Measurements from ENCODE around the gene CPT2. TPM values are rescaled to one million over a fixed set of nuclear protein-coding genes. Genes with fewer than 3 reads are reported as not detected.

CPT2 gene
- total and polyA plus RNA-seq, 2 experiments from 2014 or later, result 15.2 to 16.2 TPM

DNA sequence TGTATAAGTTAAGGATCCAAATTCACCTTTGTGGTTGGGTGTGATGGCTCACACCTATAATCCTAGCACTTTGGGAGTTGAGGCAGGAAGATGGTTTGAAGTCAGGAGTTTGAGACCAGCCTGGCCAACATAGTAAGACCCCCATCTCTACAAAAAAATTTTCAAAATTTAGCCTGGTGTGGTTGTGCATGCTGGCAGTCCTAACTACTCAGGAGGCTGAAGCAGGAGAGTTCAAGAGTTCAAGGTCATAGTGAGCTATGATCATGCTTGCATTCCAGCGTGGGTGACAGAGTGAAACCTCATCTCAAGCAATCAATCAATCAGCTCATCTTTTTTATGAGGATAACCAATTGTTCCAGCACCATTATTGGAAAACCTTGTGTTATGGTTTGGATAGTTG lies 37.7 kb upstream of the CPT2 start:
- Histone ChIP-seq H3K9me3 (ENCODE audit: low read depth) (no peaks in the 10 kb centered on the region), H4K20me1 (ENCODE audit: insufficient read depth) (no peaks in the 10 kb centered on the region)

GRCh38 chr1:53160924-53161378 lies 35.7 kb upstream of the CPT2 start:
- Histone ChIP-seq H3K27ac (no peak overlapping the region), H3F3A (ENCODE audit: insufficient read depth) (no peaks in the 10 kb centered on the region), H3K27me3 (replicated peaks; ENCODE audit: insufficient read depth) (no peaks in the 10 kb centered on the region), H3K9me2 (ENCODE audit: insufficient read depth) (no peaks in the 10 kb centered on the region), H4K20me1 (ENCODE audit: insufficient read depth) (no peaks in the 10 kb centered on the region), H3K79me2 (ENCODE audit: insufficient read depth) (no peaks in the 10 kb centered on the region), H3K36me3 (ENCODE audit: low read depth) (no peaks in the 10 kb centered on the region), H2AFZ (no peak overlapping the region), H3K9me3 (ENCODE audit: low read depth) (no peaks in the 10 kb centered on the region), H3K4me1 (ENCODE audit: insufficient read depth) (no peaks in the 10 kb centered on the region), H3K4me2 (ENCODE audit: unreplicated experiment) (no peak overlapping the region), H3K4me3 (no peak overlapping the region), H3K9ac (no peak overlapping the region)
- no peak for TF ChIP-seq EZH2phosphoT487 (IDR thresholded peaks at IDR 0.05; ENCODE audit: insufficient read depth, low read depth)
- no peak for TF ChIP-seq EZH2 (IDR thresholded peaks at IDR 0.05; ENCODE audit: insufficient read depth, poor library complexity, severe bottlenecking)
- DNase-seq, result no peak
- 47 to 50% methylated on average over 2 of the region's 2 CpGs for WGBS, 2 experiments (ENCODE audit: low coverage in 1 of 2, low lambda C conversion rate in 2 of 2, missing lambda C conversion rate in 2 of 2)
- in situ Hi-C loops (cut with MboI), result no loop called here

More for the DNA sequence above, 37.7 kb upstream of the CPT2 start:
- H3K4me1 ChIP-seq (ENCODE audit: insufficient read depth), result peaks cover 6% of the 10 kb centered on the region
- H3K79me2 ChIP-seq (ENCODE audit: insufficient read depth), result no peaks in the 10 kb centered on the region
- in situ Hi-C loops (cut with MboI), result no loop called here
- H3K27me3 ChIP-seq (replicated peaks; ENCODE audit: insufficient read depth), result no peaks in the 10 kb centered on the region
- no peaks in the 10 kb centered on the region; the same call in 1 of the 2 replicates for H3F3A ChIP-seq (ENCODE audit: insufficient read depth)
- H2AFZ ChIP-seq, result no peak overlapping the region
- no peak for DNase-seq
- no peaks in the 10 kb centered on the region for H3K9me2 ChIP-seq (ENCODE audit: insufficient read depth)
- H3K36me3 ChIP-seq (ENCODE audit: low read depth), result no peaks in the 10 kb centered on the region
- 42 to 57% methylated on average over 1 of the region's 1 CpG for WGBS, 2 experiments (ENCODE audit: low coverage in 1 of 2, low lambda C conversion rate in 2 of 2, missing lambda C conversion rate in 2 of 2)
- no peak overlapping the region for H3K4me2 ChIP-seq (ENCODE audit: unreplicated experiment)
- H3K4me3 ChIP-seq, result no peak overlapping the region
- no peak overlapping the region for H3K9ac ChIP-seq
- no peak for TF ChIP-seq EZH2phosphoT487 (IDR thresholded peaks at IDR 0.05; ENCODE audit: insufficient read depth, low read depth)
- TF ChIP-seq EZH2 (IDR thresholded peaks at IDR 0.05; ENCODE audit: insufficient read depth, poor library complexity, severe bottlenecking), result no peak
- H3K27ac ChIP-seq, result no peak overlapping the region

DNA sequence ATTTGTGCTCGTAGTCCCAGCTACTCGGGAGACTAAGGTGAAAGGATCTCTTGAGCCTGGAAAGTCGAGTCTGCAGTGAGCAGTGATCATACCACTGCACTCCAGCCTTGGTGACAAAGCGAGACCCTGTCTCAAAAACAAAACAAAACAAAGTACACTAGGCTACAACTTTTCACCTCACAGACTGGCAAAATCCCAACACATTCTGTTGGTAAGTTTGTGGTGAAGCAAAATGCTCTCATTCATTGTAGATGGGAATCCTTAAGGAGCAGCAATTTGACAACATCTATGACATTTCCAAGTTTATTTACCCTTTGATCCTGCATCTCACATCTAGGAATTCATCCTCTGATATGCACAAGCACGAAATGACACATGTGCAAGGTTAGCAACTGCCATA lies 34.0 kb upstream of the CPT2 start:
- no peaks in the 10 kb centered on the region for H3K27me3 ChIP-seq (replicated peaks; ENCODE audit: insufficient read depth)
- no peak overlapping the region for H3K27ac ChIP-seq
- TF ChIP-seq EZH2 (IDR thresholded peaks at IDR 0.05; ENCODE audit: insufficient read depth, poor library complexity, severe bottlenecking) (no peak), EZH2phosphoT487 (IDR thresholded peaks at IDR 0.05; ENCODE audit: insufficient read depth, low read depth) (no peak)
- H2AFZ ChIP-seq, result peak overlapping the region; percentile 5; the same call in 1 of the 2 replicates
- WGBS, 2 experiments (ENCODE audit: low coverage in 1 of 2, low lambda C conversion rate in 2 of 2, missing lambda C conversion rate in 2 of 2), result 89% methylated on average over 5 of the region's 5 CpGs
- no peaks in the 10 kb centered on the region for H3K4me1 ChIP-seq (ENCODE audit: insufficient read depth)
- H3K9ac ChIP-seq, result no peak overlapping the region
- H3K4me3 ChIP-seq, result no peak overlapping the region
- no peak overlapping the region for H3K4me2 ChIP-seq (ENCODE audit: unreplicated experiment)
- H3K79me2 ChIP-seq (ENCODE audit: insufficient read depth), result no peaks in the 10 kb centered on the region
- in situ Hi-C loops (cut with MboI), result no loop called here
- H3K9me3 ChIP-seq (ENCODE audit: low read depth), result no peaks in the 10 kb centered on the region
- no peaks in the 10 kb centered on the region for H4K20me1 ChIP-seq (ENCODE audit: insufficient read depth)
- no peaks in the 10 kb centered on the region for H3K36me3 ChIP-seq (ENCODE audit: low read depth)
- no peaks in the 10 kb centered on the region for H3K9me2 ChIP-seq (ENCODE audit: insufficient read depth)
- no peaks in the 10 kb centered on the region for H3F3A ChIP-seq (ENCODE audit: insufficient read depth)
- no peak for DNase-seq

GRCh38 chr1:53163291-53163768 lies 33.3 kb upstream of the CPT2 start:
- Histone ChIP-seq H4K20me1 (ENCODE audit: insufficient read depth) (no peaks in the 10 kb centered on the region), H3F3A (ENCODE audit: insufficient read depth) (no peaks in the 10 kb centered on the region), H3K9ac (no peak overlapping the region), H2AFZ (peak overlapping the region; percentile 5; the same call in 1 of the 2 replicates), H3K9me2 (ENCODE audit: insufficient read depth) (no peaks in the 10 kb centered on the region), H3K4me2 (ENCODE audit: unreplicated experiment) (no peak overlapping the region), H3K27me3 (replicated peaks; ENCODE audit: insufficient read depth) (no peaks in the 10 kb centered on the region), H3K79me2 (ENCODE audit: insufficient read depth) (no peaks in the 10 kb centered on the region), H3K9me3 (ENCODE audit: low read depth) (no peaks in the 10 kb centered on the region), H3K4me1 (ENCODE audit: insufficient read depth) (no peaks in the 10 kb centered on the region), H3K36me3 (ENCODE audit: low read depth) (no peaks in the 10 kb centered on the region), H3K27ac (no peak overlapping the region), H3K4me3 (no peak overlapping the region)
- 87 to 89% methylated on average over 10 of the region's 10 CpGs for WGBS, 2 experiments (ENCODE audit: low coverage in 1 of 2, low lambda C conversion rate in 2 of 2, missing lambda C conversion rate in 2 of 2)
- TF ChIP-seq EZH2 (IDR thresholded peaks at IDR 0.05; ENCODE audit: insufficient read depth, poor library complexity, severe bottlenecking), result no peak
- TF ChIP-seq EZH2phosphoT487 (IDR thresholded peaks at IDR 0.05; ENCODE audit: insufficient read depth, low read depth), result no peak
- in situ Hi-C loops (cut with MboI), result no loop called here
- DNase-seq, result no peak

Data from GM23248 (cell line).